Mesenchymal stem cell (in vitro differentiated cells and primary cell): ENCODE results near the gene EEF1AKMT1.

ENCODE experiments used
- DNase-seq: peaks from one replicate; pipeline ENCODE4 v3.0.0-alpha.2; 2013
- H2AFZ ChIP-seq: one replicate; pipeline ENCODE4 v1.6.1; 2013; ENCODE audit warnings: low read depth, mild to moderate bottlenecking, control low read depth, inconsistent platforms, low read length, moderate library complexity
- H2AK5ac ChIP-seq: 2 replicates; pipeline ENCODE4 v1.6.1; 2013; ENCODE audit warnings: low read length, moderate library complexity, mild to moderate bottlenecking, inconsistent platforms; ENCODE audit not compliant: severe bottlenecking
- H2BK120ac ChIP-seq: one replicate; pipeline ENCODE4 v1.6.1; 2013; ENCODE audit warnings: low read depth, mild to moderate bottlenecking, inconsistent platforms, low read length, moderate library complexity
- H2BK12ac ChIP-seq, 2 experiments: one replicate each; pipeline ENCODE4 v1.6.1; 2013; ENCODE audit warnings: inconsistent platforms in 2 of 2, low read length in 2 of 2, mild to moderate bottlenecking in 2 of 2, moderate library complexity in 2 of 2, control low read depth in 1 of 2
- H2BK15ac ChIP-seq: one replicate; pipeline ENCODE4 v1.6.1; 2013; ENCODE audit warnings: mild to moderate bottlenecking, low read depth, inconsistent platforms; ENCODE audit not compliant: poor library complexity, severe bottlenecking
- H2BK5ac ChIP-seq: 2 replicates; pipeline ENCODE4 v1.6.1; 2013; ENCODE audit warnings: low read depth, mild to moderate bottlenecking, low read length, control low read depth, inconsistent platforms; ENCODE audit not compliant: poor library complexity, severe bottlenecking
- H3K14ac ChIP-seq, 2 experiments: one replicate each; pipeline ENCODE4 v1.6.1; 2013; ENCODE audit warnings: inconsistent platforms in 2 of 2, low read length in 2 of 2, control low read depth in 1 of 2, mild to moderate bottlenecking in 1 of 2, moderate library complexity in 1 of 2
- H3K18ac ChIP-seq, 2 experiments: one replicate each; pipeline ENCODE4 v1.6.1; 2013; ENCODE audit warnings: inconsistent platforms in 2 of 2, low read length in 2 of 2, control low read depth in 1 of 2, low read depth in 1 of 2, mild to moderate bottlenecking in 1 of 2
- H3K23ac ChIP-seq, 2 experiments: one replicate each; pipeline ENCODE4 v1.6.1; 2013; ENCODE audit warnings: inconsistent platforms in 2 of 2, low read length in 2 of 2, mild to moderate bottlenecking in 2 of 2, moderate library complexity in 2 of 2, control low read depth in 1 of 2
- H3K27ac ChIP-seq: 2 replicates; pipeline ENCODE4 v1.5.1; 2013; ENCODE audit warnings: mild to moderate bottlenecking, moderate library complexity, low read length, control low read depth, inconsistent platforms; ENCODE audit not compliant: poor library complexity, severe bottlenecking
- H3K27me3 ChIP-seq, 2 experiments: 2 replicates each; pipeline versions ENCODE4 v1.6.1 to v1.7.0; 2013; ENCODE audit warnings: low read length in 2 of 2, mild to moderate bottlenecking in 2 of 2, moderate library complexity in 2 of 2, control low read depth in 1 of 2, inconsistent platforms in 1 of 2; ENCODE audit not compliant: control insufficient read depth in 1 of 2, insufficient read depth in 1 of 2
- H3K36me3 ChIP-seq, 2 experiments: 2 replicates each; pipeline versions ENCODE4 v1.6.1 to v1.7.0; 2013; ENCODE audit warnings: low read length in 2 of 2, control low read depth in 1 of 2, inconsistent platforms in 1 of 2, low read depth in 1 of 2, mild to moderate bottlenecking in 1 of 2; ENCODE audit not compliant: insufficient read depth in 2 of 2, control insufficient read depth in 1 of 2
- H3K4ac ChIP-seq, 2 experiments: one replicate each; pipeline ENCODE4 v1.6.1; 2013; ENCODE audit warnings: inconsistent platforms in 2 of 2, low read length in 2 of 2, mild to moderate bottlenecking in 2 of 2, moderate library complexity in 2 of 2, control low read depth in 1 of 2, low read depth in 1 of 2
- H3K4me1 ChIP-seq: 2 replicates; pipeline ENCODE4 v1.6.1; 2013; ENCODE audit warnings: low read depth, low read length, control low read depth; ENCODE audit not compliant: control insufficient read depth, insufficient read depth
- H3K4me2 ChIP-seq: 2 replicates; pipeline ENCODE4 v1.6.1; 2013; ENCODE audit warnings: low read length, mild to moderate bottlenecking, inconsistent platforms; ENCODE audit not compliant: poor library complexity, severe bottlenecking
- H3K4me3 ChIP-seq, 2 experiments: 2 replicates each; pipeline versions ENCODE4 v1.5.1 to v1.7.0; 2013; ENCODE audit warnings: low read length in 2 of 2, mild to moderate bottlenecking in 2 of 2, control low read depth in 1 of 2, low read depth in 1 of 2; ENCODE audit not compliant: insufficient read depth in 1 of 2
- H3K79me1 ChIP-seq: replicated peaks from 2 replicates; pipeline ENCODE4 v1.6.1; 2013; ENCODE audit warnings: mild to moderate bottlenecking, control low read depth, low read length, inconsistent platforms; ENCODE audit not compliant: poor library complexity, severe bottlenecking
- H3K9ac ChIP-seq: 2 replicates; pipeline ENCODE4 v1.7.0; 2013; ENCODE audit warnings: mild to moderate bottlenecking, low read length, moderate library complexity
- H3K9me3 ChIP-seq: 2 replicates; pipeline ENCODE4 v1.7.0; 2013; ENCODE audit warnings: mild to moderate bottlenecking, low read length; ENCODE audit not compliant: control insufficient read depth
- H4K8ac ChIP-seq: one replicate; pipeline ENCODE4 v1.6.1; 2013; ENCODE audit warnings: inconsistent platforms, mild to moderate bottlenecking, low read length, moderate library complexity
- H4K91ac ChIP-seq: one replicate; pipeline ENCODE4 v1.6.1; 2013; ENCODE audit warnings: mild to moderate bottlenecking, low read length, inconsistent platforms
- WGBS: methylation state at CpG from one replicate; pipeline ENCODE4 v1.1.7; 2013; ENCODE audit warnings: mixed read lengths; 5-methylcytosine and 5-hydroxymethylcytosine counted together

EEF1AKMT1 gene

DNA sequence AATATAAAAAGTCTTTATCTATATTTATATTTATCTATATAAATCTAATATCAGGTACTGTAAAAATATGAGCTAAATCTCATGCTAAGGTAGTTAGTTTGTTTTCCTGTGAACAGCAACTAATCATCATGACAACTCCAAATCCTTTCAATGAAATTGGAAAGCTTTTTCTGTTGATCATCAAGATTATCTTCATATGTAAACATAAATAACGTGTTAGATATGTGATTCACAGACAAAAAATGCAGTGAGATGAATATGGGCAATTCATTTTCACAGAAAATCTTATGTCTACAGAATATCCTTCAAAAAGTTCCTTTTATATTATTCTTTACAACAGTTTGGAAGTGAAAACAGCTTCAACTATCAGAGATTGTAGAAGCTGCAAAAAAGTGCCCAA is 41.7 kb upstream of the EEF1AKMT1 start:
- Histone ChIP-seq H3K4ac (no peak overlapping the region), H3K4me1 (peaks cover 8% of the 10 kb centered on the region), H3K4me2 (no peak overlapping the region), H2BK5ac (no peak overlapping the region), H3K36me3 (peaks cover 0 to 3% of the 10 kb centered on the region in 2 experiments), H3K23ac (no peak overlapping the region), H2BK120ac (no peak overlapping the region), H2BK12ac (no peak overlapping the region), H4K91ac (no peak overlapping the region), H3K27ac (no peak overlapping the region), H3K9ac (no peak overlapping the region), H3K18ac (no peak overlapping the region), H3K27me3 (no peaks in the 10 kb centered on the region), H3K79me1 (peaks cover 19% of the 10 kb centered on the region), H2BK15ac (no peak overlapping the region), H3K14ac (no peak overlapping the region), H3K9me3 (no peaks in the 10 kb centered on the region), H3K4me3 (no peak overlapping the region), H2AFZ (no peak overlapping the region), H2AK5ac (no peak overlapping the region), H4K8ac (no peak overlapping the region)
- WGBS, result no CpG with 5 or more reads among the region's 1 CpG
- DNase-seq, result peak; percentile 31

GRCh38 chr13:20814224-20814910 is 40.6 kb upstream of the EEF1AKMT1 start:
- H3K27me3 ChIP-seq, result no peaks in the 10 kb centered on the region
- H2BK5ac ChIP-seq, result peak overlapping the region; percentile 19
- H2AK5ac ChIP-seq, result no peak overlapping the region
- H2BK15ac ChIP-seq, result no peak overlapping the region
- no peak overlapping the region for H3K4ac ChIP-seq
- H3K4me2 ChIP-seq, result peak overlapping the region; percentile 43
- peaks cover 15% of the 10 kb centered on the region for H3K79me1 ChIP-seq
- no peak overlapping the region for H3K23ac ChIP-seq
- peak overlapping the region; percentile 81 for H3K9ac ChIP-seq
- H3K4me1 ChIP-seq, result peaks cover 8% of the 10 kb centered on the region
- peak overlapping the region; percentile 93 for H3K27ac ChIP-seq
- H3K9me3 ChIP-seq, result no peaks in the 10 kb centered on the region
- H3K36me3 ChIP-seq, result peaks cover 1 to 5% of the 10 kb centered on the region in 2 experiments
- H3K18ac ChIP-seq, result no peak overlapping the region
- no peak overlapping the region for H3K14ac ChIP-seq
- H2BK120ac ChIP-seq, result no peak overlapping the region
- no peak overlapping the region for H4K91ac ChIP-seq
- DNase-seq, result peak; percentile 96
- no peak overlapping the region for H4K8ac ChIP-seq
- 6% methylated on average over 2 of the region's 5 CpGs for WGBS
- peak overlapping the region in 1 of 2 experiments; percentile 65 for H3K4me3 ChIP-seq
- H2AFZ ChIP-seq, result no peak overlapping the region
- H2BK12ac ChIP-seq, result peak overlapping the region in 1 of 2 experiments; percentile 6

- Histone ChIP-seq H2AFZ (no peak overlapping the region), H3K4ac (no peak overlapping the region), H2BK120ac (no peak overlapping the region), H3K4me3 (no peak overlapping the region), H3K14ac (no peak overlapping the region), H4K8ac (no peak overlapping the region), H3K4me1 (peaks cover 8% of the 10 kb centered on the region), H3K36me3 (peaks cover 0 to 20% of the 10 kb centered on the region in 2 experiments), H3K79me1 (peaks cover 13% of the 10 kb centered on the region), H3K9me3 (no peaks in the 10 kb centered on the region), H3K23ac (no peak overlapping the region), H3K18ac (peak overlapping the region in 1 of 2 experiments; percentile 62), H3K27me3 (no peaks in the 10 kb centered on the region), H3K9ac (peak overlapping the region; percentile 81), H2BK15ac (no peak overlapping the region), H3K4me2 (no peak overlapping the region), H3K27ac (no peak overlapping the region), H4K91ac (no peak overlapping the region), H2AK5ac (no peak overlapping the region), H2BK12ac (peak overlapping the region in 1 of 2 experiments; percentile 72), H2BK5ac (no peak overlapping the region)
- no peak for DNase-seq
- WGBS, result 94% methylated on average over 7 of the region's 7 CpGs
These were observed 39.1 kb upstream of the EEF1AKMT1 start for GRCh38 chr13:20812890-20813289.

DNA sequence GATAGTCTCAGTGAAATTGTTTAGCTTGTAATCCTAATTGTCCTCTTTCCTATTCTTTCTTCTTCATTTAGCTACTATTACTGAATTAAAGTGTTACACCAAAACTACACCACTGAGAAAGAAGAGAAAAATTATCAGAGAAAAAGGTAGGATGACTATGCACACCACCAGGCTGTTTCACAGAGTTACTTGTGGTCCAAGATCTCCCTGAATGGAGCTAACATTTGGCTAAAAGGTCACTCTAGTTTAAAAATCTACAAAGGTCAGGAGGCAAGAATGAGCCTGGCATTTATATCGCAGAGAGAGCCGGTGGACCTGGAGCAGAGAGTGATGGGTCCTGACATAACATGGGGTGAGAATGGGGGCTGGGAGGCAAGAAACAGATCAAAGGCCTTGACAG is 37.0 kb upstream of the EEF1AKMT1 start:
- no peak overlapping the region for H2BK15ac ChIP-seq
- H3K4me3 ChIP-seq, result no peak overlapping the region
- H2AK5ac ChIP-seq, result no peak overlapping the region
- no peak overlapping the region for H3K14ac ChIP-seq
- H3K79me1 ChIP-seq, result peaks cover 11% of the 10 kb centered on the region
- H3K23ac ChIP-seq, result no peak overlapping the region
- no peaks in the 10 kb centered on the region for H3K9me3 ChIP-seq
- H3K18ac ChIP-seq, result no peak overlapping the region
- no peak overlapping the region for H2BK12ac ChIP-seq
- no peak overlapping the region for H3K4ac ChIP-seq
- no peak overlapping the region for H3K4me2 ChIP-seq
- H3K27ac ChIP-seq, result no peak overlapping the region
- no peak overlapping the region for H3K9ac ChIP-seq
- no peak overlapping the region for H2AFZ ChIP-seq
- no peak overlapping the region for H4K91ac ChIP-seq
- 96% methylated on average over 2 of the region's 2 CpGs for WGBS
- H3K36me3 ChIP-seq, result peaks cover 0 to 37% of the 10 kb centered on the region in 2 experiments
- no peak overlapping the region for H2BK5ac ChIP-seq
- H3K4me1 ChIP-seq, result peaks cover 8% of the 10 kb centered on the region
- no peak overlapping the region for H2BK120ac ChIP-seq
- DNase-seq, result no peak
- H3K27me3 ChIP-seq, result no peaks in the 10 kb centered on the region
- H4K8ac ChIP-seq, result no peak overlapping the region
